HG03135 (cell line): ENCODE measurements around the gene CDH6.

Experiments
- ATAC-seq: cut with Tn5 transposase; IDR thresholded peaks from one replicate; pipeline ENCODE4 v1.9.1; 2021; ENCODE audit warnings: mild to moderate bottlenecking, moderate library complexity; ENCODE audit not compliant: unreplicated experiment

The CDH6 gene

DNA sequence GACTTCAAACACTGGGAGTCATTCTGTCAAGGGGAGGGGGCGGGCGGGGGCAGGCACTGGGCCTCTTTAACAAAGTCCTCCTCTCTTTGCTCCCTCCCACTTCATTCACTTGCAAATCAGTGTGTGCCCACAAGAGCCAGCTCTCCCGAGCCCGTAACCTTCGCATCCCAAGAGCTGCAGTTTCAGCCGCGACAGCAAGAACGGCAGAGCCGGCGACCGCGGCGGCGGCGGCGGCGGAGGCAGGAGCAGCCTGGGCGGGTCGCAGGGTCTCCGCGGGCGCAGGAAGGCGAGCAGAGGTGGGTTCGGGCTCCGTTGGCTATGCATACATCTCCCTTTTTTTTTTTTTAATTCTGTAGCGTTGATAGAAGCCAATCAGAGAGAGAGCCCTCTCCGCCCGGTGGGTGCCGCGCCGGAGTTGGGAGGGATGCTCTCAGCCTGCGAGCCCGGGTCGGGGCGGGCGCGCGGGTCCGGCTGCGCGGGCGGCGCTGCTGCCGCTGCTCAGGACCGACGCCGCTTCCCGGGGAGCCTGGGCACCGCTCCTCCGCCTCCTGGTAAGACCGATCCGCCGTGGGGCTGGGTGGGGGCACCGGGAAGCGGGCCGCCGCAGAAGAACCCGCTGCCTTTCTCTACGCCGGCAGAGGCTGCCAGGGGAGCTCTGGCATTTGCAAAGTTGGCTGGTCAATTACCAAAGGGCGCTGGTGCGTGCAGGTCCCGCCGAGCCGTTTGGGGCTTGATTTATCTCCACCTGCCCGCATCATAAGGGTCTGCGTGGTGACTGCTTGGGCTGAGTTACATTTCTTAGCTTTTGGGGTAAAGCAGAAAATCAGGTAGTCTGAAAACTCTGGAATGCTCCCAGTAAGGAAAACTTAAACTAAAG, at the start of gene CDH6:
TSS of gene CDH6 (plus strand) at position 96 of the 877 bp plus-strand sequence. CDS start 73,788 bp downstream, outside the sequence.
- no peak for ATAC-seq

DNA sequence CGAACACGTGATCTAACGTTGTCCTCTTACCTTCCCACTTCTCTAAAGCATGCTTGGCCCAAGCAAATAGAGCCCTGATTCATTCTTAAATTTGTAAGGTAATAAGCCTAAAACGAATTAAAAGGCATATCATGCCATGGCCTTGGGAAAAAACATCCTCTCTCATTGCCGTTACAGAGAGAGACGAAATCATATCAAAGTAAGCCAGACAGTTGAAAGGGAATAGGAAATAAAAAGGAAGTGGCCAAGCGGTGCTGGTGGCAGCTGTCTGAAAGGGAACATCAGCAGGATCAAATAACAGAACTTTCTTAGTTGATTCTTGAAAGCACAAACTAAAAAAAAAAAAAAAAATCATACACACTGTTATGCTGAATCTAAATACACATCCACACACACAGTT, 49.1 kb upstream of the CDH6 start:
- ATAC-seq = no peak

DNA sequence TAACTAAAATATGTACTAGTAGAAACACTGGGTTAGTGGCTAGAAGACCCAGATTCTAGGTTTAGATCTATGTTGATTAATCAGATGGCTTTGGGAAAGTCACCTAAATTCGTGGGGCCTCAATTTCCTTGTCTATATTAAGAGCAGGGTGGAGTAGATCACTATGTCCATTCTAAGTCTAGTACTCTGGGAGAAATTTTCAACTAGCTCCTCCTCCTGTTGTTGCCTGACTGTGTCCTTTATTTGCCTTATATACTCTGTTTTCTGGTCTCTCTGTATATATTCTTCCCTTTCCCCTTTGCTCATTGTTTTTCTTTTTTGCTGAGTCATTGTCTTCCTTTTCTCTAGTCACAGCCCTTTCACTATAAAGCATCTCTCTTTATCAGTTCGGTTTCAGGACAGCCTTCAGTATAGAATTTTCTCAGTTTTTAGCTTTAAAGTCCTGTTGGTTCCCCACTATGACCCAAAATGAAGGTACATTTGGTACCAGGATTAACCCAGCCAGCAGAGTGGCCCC, 44.5 kb upstream of the CDH6 start:
- ATAC-seq = no peak

DNA sequence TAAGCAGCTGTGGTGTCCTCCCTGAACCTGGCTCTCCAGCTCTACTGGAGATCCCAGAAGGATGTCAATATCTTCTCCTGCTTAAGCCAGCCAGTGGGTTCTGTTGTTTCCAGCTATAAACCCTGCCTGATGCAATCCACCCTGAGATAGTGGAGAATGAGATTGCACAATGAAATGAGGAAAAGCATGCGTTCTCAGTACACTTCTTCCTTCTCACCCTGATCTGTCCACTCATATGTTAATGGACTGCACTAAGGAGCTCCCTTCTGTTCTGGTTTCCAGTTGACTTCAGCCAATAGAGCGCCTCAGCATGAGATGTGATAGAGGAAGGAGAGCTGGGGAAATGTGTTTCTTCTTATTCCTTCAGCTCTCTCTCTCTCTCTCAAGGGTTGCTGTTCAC, 40.0 kb upstream of the CDH6 start:
- no peak for ATAC-seq

DNA sequence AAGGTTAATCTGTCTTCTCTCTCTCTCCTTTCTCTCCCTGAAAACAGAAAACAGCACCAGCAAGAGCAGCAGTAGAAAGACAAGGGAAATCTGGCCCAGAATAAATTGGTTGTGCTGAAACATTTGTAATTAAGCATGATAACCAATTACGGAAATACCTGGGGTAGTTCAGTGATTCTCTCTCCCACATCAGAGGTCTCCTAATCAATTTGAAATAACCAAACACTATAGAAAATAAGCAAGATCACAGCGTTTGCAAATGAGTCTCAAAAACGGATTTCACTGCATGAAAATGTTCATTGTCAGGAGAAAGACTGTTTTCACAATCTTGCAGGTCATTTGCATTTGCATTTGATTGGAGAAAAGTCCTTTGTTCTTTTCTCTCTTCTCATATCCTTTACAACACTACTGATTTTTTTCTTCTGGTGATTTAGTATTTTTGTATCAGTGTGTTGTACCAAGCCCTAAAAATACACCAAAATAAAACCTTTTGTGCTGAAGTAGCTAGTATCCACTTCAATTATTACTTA, 36.8 kb upstream of the CDH6 start:
- ATAC-seq = no peak

DNA sequence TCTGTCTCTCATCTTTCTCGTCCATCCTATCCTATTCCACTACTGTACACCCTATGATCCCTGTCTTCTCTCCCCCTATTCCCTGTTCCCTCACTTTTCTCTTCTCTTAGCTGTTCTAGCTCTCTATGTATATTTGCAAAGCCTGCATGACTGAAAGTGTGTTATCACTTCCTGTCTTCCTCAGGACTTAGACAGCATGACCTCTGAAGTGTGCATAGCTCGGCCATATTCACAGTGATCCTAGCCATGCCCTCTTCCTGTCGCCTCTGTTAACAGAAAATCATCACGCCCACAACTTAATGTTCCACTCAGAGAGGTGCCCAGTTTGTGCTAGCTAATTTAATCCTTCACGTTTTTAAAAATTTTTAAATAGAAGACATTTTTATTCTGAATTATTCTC, 35.8 kb upstream of the CDH6 start:
- no peak for ATAC-seq

DNA sequence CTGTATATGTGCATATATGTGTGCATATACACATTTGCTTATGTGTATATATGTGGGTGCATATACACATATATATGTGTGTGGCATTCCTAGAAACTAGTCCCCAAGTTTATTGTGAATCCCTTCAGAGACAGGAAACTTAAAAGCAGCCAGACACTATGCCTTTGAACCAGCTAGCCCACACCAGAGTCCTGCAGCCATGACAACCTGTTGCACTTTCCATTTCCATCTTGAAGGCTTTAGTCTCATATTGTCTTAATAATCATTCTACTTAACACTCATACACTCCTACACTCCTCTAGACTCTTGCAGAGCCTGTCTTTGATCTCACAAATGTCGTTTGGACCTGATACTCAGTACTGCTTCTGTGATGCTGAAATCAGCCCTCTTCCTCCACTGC, 34.8 kb upstream of the CDH6 start:
- ATAC-seq = no peak

DNA sequence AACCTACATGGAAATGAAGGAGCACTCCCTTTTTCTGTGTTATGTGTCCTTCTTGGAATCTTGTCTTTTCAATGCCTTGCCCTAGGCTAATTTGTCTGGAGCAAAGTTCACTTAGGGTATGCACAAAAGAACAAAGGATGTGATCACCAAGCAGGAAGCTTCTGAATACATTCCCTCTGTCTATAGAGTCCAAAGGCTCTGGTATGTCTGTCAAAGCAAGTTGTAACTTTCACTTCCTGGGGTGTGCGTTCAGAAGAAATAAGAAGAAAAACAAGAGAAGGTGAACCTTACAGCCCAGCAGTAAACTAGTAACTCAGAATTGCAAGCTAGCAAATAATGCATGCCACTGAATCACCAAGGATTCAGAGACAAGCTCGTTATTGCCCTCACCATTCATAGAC, 31.7 kb upstream of the CDH6 start:
- no peak for ATAC-seq

DNA sequence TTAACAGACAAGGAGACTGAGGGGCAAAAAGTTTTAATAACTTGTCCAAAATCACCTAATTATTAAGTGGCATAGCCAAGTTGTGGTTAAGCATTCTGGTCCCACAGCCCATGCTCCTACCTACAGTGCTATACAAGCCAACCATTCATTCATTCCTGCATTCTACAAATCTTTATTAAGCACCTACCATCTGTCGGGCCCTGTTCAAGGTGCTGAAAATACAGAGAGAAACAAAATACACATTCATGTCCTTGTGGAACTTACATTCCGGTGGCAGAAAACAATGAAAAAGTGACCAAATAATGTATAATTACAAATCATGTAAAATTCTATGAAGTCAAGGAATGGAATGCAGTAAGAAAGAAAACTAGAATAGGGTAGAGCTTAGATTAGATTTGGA, 27.8 kb upstream of the CDH6 start:
- no peak for ATAC-seq

DNA sequence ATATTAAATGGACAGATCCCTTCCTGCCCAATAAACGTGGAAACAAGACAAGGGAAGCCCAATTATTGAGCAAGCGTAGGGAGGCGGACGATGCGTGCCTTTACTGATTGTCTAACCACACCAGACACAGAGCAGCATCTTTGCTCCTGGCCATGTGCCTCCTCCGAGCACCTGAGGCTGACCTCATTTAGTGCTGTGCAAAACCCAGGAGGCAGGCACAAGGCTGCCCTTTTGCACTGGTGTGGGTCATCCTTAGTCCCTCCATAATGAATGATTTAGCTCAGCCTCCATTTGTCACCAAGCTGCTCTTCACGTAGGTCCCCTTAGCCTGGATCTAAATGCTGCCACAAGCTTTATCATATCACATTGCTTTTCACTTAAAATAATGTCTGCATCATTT, 24.1 kb upstream of the CDH6 start:
- ATAC-seq = no peak

DNA sequence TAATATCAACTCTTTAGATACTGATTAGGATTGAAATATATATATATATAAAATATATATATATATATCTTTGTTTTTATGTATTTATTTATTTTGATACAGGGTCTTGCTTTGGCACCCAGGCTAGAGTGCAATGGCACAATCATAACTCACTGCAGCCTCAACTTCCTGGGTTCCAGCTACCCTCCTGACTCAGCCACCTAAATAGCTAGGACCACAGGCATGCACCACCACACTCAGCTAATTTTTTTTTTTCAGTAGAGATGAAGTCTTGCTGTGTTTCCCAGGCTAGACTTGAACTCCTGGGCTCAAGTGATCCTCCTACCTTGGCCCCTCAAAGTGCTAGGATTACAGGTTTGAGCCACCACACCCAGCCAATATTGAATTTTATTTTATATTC, 20.6 kb upstream of the CDH6 start:
- ATAC-seq = no peak

DNA sequence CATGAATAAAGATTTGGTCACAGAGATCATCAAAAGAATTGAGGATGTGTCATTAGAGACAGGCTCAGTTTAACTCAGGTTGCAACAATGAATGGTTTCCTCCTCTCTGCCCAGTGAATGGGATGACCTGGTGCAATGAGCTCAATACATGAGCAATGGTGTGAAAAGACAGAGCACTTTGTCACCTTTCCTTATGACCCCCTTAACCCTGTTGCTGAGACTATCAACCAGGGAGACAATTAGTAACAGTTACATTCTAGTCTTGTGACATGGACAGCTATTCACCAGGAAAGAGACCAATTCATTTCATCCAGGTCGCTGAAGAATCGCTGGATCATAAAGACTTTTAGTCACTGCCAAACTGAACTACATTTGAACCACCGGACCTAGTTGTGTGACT, 19.9 kb upstream of the CDH6 start:
- ATAC-seq = no peak

DNA sequence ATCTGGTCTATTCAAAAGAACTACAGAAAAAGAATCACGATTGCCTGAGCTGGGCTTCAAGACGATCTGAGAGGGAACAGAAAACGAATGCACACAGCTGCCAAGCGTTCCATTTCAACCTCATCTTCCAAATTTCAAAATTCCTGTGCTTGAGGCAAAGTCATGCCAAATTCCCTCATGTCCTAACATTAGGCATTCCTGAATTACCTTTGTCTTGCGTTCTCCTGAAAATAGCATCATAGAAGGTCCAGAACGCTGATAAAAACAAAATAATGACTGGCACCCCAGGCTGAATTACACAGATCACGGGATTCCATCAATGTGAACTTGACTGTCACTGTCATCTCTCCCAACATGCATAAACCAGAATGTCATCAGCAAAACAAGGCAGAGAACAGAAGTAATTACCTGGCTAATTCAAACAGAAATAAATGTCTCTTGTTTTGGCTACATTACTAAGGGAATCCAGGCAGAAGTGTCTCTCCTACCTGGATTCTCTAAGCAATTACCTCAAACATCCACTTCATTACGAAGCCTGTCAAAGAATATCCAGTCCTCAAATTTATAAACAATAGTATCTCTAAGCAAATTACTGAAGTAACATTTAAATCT, 12.0 kb upstream of the CDH6 start:
- ATAC-seq = no peak

DNA sequence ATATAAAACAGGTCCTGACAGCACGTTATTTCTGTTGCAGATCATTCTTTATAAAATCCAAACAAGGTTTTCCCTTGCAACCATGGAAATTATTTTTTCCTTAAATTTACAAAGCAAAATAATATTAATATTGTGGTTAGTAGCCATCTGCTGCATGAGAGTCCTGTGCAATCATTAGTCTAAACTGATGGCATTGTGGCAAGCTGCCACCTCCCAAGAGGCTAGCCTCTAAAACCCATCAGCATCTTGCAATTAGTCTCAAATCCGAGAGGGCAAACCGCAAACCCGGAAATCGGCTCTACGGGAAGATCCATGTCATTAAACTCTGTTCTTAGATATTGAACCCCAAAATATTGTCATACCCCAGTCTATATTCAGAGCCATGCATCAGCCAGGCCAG, 11.3 kb upstream of the CDH6 start:
- ATAC-seq = no peak

DNA sequence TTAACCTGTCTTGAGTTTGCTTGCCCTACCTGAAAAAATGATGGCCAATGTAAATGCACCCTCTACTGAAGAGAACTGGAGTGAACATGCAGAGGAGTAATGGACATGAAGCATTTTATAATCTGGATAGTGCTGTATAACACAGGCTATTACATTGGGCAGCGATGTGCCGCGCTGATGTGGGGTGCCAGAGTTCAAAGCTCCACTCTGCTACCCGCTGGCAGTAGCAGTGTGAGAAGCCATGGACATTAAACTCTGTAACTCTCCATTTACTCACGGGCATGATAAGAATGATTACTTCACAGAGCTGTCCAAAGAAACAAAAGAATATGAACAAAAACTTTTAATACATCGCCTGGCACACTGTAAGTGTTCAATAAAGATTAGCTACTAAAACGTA, 7.5 kb upstream of the CDH6 start:
- no peak for ATAC-seq

DNA sequence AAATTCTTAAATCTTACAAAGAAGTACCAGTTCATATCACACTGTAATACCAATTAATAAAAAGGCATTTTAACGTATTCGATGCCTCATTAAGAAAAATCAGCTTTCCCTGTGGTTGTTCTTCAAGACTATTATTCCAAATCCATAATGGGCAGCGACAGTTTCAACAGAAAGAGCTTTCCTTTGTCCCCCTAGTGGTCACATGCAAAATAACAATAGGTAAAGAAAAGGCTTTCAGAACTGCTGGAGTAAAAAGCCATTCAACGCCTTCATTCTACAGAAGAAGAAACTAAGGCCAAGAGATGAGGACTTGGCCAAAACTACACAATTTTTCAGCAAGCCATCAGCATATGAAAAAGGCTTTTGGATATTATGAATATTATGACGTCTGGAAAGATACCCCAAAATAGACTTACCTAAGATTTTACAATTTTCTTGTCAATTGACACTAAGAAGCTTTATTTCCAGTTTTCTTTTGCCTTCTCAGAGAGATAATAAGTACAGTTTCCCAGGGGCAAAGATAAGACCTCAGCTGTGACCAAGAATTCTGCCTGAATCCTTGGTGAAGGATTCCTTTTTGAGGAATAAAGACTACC, 6.7 kb upstream of the CDH6 start:
- no peak for ATAC-seq

DNA sequence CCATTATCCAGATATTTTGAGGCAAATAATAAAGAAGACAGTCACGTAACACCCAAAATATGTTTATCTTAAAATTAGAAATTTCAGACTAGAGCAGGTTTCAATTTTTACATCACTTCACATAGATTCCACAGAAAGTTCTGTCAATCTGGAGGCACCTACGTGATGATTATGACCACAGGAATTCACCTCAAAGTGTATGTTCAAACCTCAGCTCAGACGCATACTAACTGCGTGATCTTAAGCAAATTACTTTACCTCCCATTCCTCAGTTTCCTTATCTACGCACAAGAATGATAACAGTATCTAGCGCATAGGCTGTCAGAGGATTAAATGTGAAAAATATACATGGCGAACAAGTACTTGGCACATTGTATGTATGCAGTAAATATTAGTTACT, 5.9 kb upstream of the CDH6 start:
- ATAC-seq = no peak

DNA sequence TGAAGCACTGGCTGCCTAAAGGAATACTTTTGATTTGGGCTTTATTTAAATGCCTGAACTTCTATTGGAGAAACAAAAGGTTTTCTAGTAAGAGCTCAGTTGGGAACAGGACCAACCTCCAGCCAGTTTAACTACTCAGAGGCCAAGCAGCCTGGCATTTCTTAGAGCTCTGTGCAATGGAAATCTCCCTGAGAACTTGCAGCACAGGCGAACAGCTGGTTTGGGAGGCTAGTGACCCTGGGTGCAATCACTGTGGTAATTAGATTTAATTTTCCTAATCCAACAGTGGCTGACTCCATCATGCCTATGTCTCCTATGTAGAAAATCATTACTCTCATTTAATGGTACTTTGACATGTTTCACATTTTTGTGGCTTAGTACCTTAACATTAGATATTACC, 1.0 kb upstream of the CDH6 start:
- no peak for ATAC-seq

DNA sequence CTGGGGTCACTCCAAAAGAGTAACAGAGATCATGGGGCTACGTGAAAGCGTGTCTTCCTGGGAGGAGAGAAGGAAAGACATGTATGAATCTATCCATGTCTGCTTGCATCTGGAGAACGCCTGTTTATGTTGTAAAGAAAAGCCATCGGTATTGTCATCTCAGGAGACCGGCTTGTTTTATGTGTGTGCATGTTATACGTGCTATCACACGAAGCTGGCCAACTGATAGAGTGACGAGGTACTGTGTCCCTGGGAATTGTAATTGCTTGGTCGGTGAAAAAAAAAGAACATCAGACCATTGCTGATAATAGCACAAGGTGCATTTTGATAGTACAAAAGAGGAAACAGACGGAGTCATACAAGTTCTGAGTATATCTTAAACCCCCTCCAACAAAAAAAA, 370 bp upstream of the CDH6 start:
- ATAC-seq = no peak

DNA sequence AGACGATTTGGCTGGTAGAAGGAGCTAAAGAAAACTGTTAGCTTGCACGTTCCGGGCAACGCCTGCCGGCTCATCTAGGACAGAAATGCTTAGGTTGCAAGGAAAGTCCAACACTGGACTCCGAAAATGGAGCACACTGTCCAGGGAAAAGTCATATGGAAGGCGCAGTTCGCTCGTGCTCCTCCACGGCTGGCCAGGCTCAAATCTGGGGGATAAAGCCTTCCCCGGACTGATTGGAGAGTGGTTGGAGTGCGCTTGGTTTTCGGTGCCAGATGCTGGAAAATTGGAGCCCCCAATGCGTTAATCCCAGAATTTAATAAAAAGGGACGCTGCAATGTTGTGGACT, 955 bp downstream of the CDH6 start:
- no peak for ATAC-seq

DNA sequence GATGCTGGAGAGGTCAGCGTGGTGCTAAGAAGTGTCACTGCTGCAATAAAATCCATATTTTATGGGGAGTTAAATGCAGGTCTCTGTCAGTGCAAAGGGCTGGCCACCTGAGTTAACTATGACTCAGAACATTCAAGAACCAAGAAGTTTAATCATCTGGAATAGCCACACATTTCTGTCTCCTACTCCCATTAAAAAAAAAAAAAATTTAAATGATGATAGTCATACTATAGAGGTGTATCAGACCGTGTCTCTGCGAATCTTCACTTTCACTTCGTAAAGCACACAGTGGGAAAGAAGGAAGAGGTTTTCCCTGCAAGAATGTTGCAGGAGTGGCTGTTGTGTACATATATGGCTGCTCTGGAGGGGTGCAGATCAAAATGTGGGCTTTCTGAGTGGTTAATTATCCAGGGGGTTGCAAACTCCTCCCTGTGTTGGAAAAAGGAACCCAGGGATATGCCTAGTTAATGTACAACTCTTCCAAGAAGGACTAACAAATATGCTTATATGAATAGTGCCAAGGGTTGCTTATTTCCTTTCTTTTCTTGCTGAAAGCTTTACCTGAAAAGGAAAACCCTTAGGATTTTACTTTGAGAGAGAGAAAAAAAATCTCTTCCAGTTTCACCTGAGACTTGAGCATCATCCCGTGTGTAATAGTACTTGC, 1.5 kb downstream of the CDH6 start:
- no peak for ATAC-seq
